Thoracic aorta endothelial cell (primary cell): ENCODE measurements around the gene HNMT. TPM values are rescaled to one million over a fixed set of nuclear protein-coding genes. Genes with fewer than 3 reads are reported as not detected.

Experiments used
- total RNA-seq: library from RNA; depleted of rRNA; stranded (reverse); fragments of >200 nt; gene quantifications from 2 replicates; pipeline ENCODE4 v1.2.3, GENCODE V29; 2012

The HNMT gene
- 15.4 and 15.7 TPM in 2 replicates for total RNA-seq

DNA sequence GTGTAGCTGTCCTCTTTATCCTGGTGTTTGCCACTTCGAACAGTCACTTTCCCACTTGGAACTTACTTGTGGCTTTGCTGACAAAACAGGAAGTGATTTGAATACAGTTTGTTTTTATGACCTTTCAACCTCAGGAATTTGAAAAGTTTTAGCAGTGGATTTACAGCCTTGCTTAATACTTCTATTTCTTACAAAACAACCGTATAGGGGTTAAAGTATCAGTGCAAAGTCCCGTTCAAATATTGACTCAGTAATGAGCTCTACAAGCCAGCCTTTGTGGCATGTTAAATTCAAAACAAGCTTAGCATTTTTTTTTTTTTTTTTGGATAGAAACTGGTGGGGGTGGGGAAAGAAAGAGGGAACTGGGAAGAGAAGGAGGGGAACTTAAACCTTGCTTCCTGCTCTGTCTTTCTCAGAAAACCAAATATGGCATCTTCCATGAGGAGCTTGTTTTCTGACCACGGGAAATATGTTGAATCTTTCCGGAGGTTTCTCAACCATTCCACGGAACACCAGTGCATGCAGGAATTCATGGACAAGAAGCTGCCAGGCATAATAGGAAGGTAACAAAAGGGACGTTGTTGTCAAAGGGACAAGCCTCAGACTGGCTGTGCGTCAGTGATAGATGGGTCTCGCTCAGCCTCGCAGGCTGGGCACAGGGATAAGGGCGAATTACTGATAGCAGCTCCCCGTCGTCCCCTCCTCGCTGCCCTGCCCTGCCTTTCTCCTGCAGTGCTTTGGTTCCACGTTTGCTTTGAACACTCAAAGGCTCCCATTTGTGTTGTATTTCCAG lies at the start of gene HNMT:
TSS of gene HNMT (plus strand) at position 408 of the 793 bp plus-strand sequence. CDS start at position 427, 19 bp downstream.

